GM12873 (cell line): ENCODE measurements around the gene NOTUM.

Experiments used
- TF ChIP-seq, protein P1 (sequence below): IDR thresholded peaks from 2 replicates; pipeline ENCODE4 v1.5.1; 2012; ENCODE audit warnings: low read depth, mild to moderate bottlenecking, moderate library complexity, low read length, control low read depth; ENCODE audit not compliant: insufficient read depth; ENCODE audit errors: missing control alignments

Gene NOTUM

DNA sequence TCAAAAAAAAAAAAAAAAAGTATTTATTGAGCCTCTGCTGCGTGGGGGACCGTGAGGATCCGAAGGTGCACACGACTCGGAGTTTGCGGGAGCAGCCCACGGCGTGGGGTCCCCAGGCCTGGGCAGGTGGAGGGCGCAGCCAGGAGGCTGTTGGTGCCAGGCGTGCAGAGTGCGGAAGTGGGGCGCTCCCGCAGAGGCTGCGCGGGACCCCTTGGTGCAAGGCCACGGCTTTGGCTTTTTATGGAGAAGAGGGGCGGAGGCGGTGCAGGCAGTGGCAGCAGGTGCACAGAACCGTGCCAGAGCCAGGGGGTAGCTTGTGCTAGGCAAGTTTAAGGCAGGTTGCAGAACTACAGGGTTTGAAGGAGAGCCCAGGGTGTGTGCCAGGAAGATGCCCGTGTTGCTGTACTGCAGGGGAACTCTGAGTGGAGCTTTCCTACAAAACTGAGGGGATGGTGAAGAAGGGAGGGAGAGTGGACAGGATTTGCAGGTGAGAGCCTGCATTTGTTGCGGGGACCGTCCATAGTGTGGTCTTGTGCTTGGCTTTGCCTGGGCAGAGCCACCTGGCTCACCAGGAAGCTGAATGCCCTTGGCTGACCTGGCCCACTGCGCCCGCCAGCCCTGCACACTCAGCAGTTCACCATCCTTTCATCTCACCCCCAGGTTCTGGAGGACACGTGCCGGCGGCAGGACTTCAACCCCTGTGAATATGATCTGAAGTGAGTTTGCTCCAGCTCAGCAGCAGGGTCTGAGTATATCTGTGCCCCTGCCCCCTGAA, 17.7 kb upstream of the NOTUM start:
- TF ChIP-seq, protein P1, sequence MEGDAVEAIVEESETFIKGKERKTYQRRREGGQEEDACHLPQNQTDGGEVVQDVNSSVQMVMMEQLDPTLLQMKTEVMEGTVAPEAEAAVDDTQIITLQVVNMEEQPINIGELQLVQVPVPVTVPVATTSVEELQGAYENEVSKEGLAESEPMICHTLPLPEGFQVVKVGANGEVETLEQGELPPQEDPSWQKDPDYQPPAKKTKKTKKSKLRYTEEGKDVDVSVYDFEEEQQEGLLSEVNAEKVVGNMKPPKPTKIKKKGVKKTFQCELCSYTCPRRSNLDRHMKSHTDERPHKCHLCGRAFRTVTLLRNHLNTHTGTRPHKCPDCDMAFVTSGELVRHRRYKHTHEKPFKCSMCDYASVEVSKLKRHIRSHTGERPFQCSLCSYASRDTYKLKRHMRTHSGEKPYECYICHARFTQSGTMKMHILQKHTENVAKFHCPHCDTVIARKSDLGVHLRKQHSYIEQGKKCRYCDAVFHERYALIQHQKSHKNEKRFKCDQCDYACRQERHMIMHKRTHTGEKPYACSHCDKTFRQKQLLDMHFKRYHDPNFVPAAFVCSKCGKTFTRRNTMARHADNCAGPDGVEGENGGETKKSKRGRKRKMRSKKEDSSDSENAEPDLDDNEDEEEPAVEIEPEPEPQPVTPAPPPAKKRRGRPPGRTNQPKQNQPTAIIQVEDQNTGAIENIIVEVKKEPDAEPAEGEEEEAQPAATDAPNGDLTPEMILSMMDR, result no peak

DNA sequence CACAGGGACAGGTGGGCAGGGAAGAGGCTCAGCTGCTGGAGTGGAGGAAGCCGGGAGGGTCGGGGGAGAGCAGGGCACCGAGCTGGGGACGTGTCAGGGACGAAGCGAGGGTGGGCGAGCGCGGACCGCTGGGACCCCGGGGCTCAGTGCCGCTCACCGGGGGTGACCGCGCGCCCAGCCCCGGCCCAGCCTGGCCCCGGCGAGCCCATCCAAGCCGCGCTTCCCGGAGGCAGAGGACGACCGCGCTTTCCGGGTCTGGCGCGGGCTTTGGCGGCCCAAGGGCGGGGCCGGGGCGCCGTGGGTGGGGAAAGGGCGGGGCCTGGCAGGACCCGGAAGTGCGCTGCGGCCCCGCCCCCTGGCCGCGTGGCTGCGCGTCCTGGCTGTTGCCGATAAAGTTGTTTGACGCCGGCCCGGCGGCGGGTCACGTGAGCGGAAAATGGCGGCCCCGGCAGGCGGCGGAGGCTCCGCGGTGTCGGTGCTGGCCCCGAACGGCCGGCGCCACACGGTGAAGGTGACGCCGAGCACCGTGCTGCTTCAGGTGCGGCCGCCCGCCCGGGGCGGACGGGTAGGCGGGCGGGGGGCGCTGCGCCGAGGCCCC, 16.3 kb upstream of the NOTUM start, which contains the start of gene ASPSCR1:
TSS of gene ASPSCR1 (plus strand) at position 419 of the 598 bp plus-strand sequence. CDS start at position 437, 18 bp downstream.
- TF ChIP-seq, protein P1, result no peak

DNA sequence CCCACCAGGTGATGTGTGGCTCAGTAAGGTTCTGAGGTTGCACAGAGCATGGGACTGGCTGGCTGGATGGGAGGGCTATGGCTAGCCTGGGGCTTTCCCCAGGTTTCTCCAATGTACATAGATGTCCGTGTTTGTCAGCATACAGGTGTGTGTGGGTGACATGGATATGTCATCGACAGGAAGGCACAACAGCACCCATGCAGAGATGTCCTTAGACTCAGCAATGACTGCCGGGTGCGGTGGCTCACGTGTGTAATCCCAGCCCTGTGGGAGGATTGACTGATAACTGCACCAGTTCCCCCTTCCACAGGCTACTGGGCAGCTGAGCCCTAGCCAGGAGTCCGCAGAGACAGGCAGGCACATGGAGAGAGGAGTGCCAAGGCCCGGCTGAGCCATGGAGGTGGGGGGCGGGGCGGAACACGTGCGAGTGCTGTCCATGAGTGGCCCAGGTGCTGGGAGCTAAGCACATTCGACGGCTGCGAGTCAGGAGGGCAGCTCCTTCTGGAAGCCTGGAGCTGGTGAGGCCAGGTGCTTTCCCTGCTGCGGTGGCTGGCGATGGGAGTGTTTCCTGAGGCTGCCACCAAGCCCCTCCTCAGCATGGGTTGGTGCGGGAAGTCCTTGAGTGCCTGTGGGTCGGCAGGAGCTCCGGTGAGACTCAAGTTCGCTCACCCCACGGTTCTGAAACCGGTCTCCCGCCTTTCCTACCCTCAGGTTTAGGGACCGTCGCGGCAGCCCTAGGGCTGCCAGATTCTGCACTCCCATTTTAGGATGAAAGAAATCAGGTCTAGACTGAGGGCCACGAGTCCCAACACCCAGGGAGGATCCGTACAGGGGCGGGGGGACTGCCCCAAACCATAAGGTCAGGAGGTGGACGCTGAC, 15.6 kb upstream of the NOTUM start:
- TF ChIP-seq, protein P1, result no peak

DNA sequence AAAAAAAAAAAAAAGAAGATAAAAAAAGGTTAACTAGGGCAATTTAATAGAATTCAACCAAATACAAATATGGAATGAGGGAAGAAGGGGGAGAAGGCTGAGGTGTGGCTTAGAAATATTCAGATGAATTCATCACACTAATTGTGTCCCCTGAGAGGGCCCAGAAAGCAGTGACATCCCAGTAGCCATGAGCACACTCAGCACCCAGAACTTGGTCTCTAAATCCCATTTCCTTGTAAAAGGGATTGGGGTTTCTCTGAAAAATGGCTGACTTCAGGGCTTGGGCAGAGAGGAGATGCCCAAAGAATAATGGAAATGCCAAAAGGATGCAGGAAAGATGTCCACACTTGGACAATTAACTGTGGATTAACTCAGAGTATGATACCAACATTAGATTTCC, 12.4 kb upstream of the NOTUM start:
- TF ChIP-seq, protein P1, result no peak

DNA sequence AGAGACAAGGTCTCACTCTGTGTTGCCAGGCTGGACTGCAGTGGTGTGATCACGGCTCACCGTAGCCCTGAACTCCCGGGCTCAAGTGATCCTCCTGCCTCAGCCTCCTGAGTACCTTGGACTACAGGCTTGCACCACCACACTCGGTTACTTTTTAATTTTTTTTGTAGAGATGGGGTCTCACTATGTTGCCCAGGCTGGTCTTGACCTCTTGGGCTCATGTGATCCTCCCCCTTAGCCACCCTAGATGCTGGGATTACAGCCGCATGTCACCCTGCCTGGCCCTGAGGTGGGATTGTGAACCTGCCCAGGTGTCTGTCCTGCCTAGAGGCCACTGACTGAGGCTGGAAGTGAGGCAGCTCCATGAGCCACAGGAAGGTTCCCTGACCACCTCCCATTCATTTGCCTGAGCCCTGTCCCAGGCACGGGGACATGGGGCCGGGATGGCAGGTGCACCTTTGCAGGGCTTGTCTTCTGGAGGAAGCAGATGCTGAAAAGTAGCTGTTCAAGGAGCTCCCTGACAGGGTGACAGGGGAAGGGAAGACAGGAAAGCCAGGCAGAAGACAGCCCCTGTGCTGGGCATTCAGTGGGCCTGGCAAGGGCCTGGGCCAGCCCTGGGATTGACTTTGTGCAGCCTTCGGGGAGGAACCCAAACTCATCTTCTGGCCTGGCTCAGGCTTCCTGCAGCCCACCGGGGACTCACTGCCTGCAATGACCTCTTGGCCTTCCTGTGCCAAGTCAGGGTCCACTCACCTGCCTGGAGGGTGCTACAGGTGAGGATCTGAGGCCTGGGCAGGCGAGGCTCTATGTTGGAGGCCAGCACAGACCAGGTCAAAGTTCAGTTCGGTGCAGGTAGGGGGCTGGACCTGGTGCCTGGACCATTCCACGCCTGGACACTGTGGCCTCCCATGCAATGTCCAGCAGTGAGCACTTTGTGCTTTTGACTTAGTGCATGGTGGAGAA, 8.1 kb upstream of the NOTUM start:
- TF ChIP-seq, protein P1, result no peak

DNA sequence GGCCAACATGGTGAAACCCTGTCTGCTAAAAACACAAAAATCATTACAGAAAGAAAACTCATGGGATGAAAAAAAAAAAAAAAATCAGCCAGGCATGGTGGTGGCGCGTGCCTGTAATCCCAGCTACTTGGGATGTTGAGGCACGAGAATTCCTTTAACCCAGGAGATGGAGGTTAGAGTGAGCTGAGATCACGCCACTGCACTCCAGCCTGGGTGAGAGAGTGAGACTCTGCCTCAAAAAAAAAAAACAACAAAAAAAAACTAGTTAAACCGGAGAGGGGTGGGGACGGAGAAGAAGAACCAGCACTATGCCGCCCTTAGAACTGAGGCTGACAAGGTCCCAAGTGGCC, 7.4 kb upstream of the NOTUM start:
- TF ChIP-seq, protein P1, result no peak
